Measurements from ENCODE around the gene TNFRSF4.

DNA sequence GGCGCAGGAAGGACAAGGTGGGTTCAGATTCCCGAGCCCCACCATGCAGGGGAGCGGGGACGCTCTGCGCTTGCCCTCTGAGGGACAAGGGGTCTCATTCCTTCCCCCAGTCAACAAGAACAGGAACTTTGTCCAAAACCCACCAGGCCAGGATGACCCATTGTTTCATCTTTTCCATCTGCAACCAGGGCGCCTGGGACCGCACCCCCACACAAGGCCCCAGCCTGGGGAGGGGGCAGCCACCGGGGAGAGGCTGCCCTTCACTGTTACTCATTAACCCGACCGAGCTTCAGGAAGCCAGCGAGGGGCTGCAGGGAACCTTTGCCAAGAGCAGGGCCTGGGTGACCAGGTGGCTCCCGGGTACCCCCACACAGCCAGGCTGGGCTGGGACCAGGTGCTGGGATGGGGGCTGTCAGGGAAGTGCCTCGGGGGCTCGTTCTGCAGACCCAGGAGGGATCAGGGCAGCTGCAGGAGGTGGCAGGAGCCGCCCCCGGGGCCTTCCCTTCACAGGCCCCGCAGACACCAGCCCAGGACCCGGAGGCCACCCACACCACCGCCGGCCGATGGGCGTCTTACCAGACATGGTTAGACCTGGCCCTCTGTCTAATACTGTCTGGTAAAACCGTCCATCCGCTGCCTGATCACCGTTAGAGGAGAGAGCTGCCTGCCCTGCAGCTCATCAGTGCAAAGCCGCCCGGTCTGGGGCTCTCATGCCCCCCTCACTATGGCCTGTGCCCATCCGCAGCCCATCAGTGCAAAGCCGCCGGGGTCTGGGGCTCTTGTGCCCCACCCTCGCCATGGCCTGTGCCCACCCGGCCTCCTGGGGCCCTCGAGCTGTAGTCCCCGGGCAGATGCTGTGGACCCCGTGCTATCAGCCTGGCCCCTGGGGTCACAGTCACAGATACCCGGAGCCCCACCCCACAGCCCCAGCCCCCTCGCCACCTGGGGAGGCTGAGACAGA lies 45.2 kb downstream of the TNFRSF4 start:
- TF ChIP-seq, protein P1, sequence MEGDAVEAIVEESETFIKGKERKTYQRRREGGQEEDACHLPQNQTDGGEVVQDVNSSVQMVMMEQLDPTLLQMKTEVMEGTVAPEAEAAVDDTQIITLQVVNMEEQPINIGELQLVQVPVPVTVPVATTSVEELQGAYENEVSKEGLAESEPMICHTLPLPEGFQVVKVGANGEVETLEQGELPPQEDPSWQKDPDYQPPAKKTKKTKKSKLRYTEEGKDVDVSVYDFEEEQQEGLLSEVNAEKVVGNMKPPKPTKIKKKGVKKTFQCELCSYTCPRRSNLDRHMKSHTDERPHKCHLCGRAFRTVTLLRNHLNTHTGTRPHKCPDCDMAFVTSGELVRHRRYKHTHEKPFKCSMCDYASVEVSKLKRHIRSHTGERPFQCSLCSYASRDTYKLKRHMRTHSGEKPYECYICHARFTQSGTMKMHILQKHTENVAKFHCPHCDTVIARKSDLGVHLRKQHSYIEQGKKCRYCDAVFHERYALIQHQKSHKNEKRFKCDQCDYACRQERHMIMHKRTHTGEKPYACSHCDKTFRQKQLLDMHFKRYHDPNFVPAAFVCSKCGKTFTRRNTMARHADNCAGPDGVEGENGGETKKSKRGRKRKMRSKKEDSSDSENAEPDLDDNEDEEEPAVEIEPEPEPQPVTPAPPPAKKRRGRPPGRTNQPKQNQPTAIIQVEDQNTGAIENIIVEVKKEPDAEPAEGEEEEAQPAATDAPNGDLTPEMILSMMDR (IDR thresholded peaks at IDR 0.05; ENCODE audit: borderline replicate concordance, extremely low read depth, low read length, poor library complexity, severe bottlenecking) = no peak
- no peak for TF ChIP-seq EZH2 (IDR thresholded peaks at IDR 0.05; ENCODE audit: borderline replicate concordance, low read depth, low read length, severe bottlenecking)

Data from DND-41 (cell line).